HG02798 (cell line): Measurements from ENCODE around the gene TTLL11.
A peak's percentile ranks its signal among the peaks of the same experiment; 100 is the strongest.
"Not testable (repeated sequence)": the region's sequence is repeated elsewhere in the genome, so short reads cannot be mapped to it uniquely, and the experiment has no call there.

Source experiments
- ATAC-seq: cut with Tn5 transposase; IDR thresholded peaks from one replicate; pipeline ENCODE4 v1.9.1; 2021; ENCODE audit warnings: mild to moderate bottlenecking; ENCODE audit not compliant: unreplicated experiment, poor library complexity

Gene TTLL11

DNA sequence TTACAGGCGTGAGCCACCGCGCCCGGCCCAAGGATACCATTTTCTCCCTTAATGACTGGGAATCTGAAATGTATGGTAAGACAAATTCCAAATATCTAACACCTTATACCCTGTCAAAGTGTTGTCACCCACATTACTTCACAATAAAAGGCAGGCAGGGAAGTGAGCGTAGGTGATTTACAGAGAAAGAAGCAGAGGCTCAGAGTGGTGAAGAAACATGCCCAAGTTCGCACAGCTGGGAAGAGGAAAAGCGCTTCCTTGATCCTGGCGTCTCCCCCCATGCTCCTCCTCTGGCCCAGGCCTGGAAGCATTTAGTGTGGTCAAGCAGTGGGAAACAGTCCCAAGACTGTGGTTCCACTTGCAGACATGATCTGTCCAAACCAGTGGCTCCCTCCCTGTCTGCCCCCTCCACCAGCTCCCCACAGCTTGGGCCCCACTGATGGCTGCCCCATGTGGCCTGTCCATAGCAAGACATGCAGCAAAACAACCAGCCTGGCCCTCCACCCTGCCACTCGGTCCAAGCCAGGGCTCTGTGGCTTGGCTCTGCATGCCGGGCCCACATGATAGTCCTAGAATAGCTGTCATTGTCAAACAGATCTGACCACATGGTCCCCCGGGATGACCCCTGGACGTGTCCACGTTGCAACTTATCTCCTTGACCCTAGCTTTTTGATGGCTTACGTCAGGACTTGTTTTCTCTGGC lies 107.2 kb downstream of the TTLL11 start:
- ATAC-seq = no peak

DNA sequence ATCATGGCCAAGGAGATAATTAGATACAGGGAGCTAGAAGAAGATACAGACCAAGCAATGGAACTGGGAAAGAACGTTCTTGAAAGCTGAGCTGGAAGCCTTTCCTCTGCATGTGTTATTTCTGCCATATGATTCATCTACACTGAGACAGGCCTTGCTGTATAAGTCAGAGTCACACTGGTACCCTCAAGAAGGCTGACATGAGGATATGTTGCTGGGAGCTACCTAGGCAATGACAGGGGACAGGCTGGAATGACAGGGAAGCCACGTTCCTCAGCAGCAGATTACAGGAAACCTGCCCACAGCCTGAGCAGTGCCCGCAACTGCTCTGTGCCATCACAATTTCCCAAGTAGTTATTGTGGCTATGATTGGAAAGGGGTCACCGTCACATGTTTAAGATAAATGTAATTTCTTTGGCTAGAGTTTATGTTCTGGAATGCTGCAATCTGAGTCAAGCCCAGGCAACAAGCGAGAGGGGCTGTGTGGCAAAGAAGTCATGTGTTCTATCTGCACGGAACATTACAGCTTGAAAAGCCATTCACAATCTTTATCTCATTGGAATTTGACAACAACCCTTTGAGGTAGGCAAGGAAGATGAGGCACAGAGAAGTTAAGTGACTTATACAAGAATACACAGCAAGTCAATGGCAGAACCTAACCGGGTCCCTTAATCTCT lies 108.2 kb downstream of the TTLL11 start:
- no peak for ATAC-seq

DNA sequence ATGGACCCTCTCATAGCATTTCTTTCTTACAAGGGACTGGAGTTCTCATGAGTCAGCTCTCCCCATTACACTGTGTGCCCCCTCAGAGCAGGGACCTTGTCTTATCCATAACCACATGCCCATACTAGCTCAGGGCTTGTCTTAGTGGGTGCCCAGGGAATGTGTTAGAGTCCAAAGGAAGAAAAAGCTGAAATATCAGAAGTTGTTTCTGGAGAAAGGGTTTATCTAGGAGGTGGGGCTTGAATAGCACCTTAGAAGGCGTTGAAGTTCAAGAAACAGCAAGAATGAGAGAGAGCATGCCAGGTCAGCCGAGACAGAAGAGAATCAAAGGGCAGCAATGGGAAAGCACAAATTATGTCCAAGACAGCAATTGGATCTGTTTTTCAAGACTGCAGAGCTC lies 109.4 kb downstream of the TTLL11 start:
- ATAC-seq = no peak

DNA sequence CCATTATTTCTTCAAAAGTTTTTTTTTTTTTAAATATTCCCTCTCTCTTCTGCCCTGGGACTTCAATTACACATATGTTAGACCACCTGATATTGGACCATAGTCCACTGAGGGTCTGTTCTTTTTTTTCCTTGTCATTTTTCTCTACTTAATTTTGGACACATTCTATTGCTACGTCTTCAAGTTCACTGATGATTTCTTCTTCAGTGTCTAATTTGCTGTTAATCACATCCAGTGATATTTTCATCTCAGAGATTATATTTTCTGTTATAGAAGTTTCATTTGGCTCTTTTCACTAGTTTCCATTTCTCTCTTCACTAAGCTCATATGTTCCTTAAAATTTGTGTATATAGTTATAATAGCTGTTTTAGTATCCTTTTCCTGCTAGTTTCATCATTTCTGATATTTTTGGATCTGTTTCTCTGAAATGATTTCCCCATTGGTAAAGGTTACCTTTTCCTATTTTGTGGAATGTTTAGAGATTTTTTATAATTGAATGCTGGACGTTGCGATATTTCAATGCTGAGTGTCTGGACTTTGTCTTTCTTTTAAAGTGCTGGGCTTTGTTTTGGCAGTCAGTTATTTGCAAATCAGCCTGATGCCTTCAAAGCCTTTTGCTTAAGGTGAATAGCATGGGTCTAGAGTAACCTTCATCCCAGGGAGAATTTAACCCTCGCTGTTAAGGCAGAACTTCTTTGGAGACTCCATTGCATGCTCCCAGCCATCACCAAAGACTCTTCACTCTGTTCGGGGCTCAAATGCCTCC lies 111.8 kb downstream of the TTLL11 start:
- ATAC-seq = no peak

DNA sequence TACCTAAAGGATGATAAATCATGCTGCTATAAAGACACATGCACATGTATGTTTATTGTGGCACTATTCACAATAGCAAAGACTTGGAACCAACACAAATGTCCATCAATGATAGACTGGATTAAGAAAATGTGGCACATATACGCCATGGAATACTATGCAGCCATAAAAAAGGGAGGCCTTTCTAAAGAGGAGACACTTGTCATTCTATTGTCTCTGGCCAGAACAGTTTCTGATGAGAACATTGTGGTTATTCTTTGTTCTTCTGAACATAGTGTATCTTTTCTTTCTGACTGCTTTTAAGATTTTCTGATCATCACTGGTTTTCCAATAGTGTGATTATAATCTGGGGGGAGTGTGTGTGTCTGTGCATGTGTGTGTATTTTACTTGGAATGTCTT lies 112.4 kb downstream of the TTLL11 start:
- not testable (repeated sequence) for ATAC-seq

DNA sequence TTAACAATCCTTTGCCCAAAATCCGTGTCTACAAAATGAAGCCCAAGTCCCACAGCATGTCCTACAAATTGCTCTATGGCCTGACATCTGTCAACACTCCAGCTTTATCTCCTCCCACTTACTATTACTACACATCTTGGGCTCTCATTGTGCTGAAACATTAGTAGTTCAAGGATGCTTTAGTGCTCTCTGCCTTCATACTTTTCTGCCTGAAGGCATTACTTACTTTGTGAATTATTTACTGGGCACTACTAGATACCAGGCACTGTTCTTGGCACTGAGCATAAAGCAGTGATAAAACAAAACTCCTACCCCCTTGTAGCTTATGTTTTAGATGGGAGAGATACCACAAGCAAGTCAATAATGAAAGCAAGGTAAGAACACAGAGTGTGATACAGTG lies 113.4 kb downstream of the TTLL11 start:
- ATAC-seq = no peak

DNA sequence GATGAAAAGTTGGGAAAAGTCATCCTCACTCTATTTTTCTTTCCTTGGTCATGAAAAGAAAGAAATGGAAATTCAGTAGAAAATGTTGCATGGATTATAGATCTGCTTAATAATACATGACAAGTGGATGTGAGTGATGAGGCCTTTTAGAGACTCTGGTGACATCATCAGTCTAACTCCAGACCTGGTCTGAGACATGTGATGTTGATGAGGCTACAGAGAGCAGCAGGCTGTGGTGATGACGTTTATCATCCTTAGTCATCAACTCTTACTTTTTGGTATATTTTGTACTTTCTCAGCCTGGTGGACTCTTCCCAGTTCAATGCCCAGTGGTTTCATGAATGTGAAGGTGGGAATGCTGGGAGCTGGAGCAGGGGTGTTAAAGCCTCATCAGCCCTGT lies 116.4 kb downstream of the TTLL11 start:
- ATAC-seq = no peak

DNA sequence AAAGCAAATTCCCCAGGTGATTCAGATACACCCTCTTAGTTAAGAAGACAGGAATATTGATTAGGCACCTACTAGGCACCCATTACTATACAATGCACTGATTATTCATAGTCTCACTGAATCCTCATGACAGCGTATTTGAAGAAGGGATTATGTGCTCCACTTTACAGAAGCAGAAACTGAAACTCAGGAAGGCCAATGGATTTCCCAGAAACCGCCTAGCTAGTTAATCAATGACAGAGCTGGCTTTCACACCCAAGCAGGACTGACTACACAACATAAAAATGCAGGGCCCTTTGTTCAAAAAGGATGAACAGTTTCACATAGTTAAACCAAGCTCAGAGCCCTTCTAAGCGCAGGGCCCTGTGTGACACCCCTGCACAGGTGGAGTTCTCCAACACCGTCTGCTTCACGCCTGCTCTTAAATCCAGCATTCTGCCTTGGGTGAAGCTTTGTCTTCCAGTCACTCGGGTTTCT lies 117.3 kb downstream of the TTLL11 start:
- ATAC-seq = no peak

DNA sequence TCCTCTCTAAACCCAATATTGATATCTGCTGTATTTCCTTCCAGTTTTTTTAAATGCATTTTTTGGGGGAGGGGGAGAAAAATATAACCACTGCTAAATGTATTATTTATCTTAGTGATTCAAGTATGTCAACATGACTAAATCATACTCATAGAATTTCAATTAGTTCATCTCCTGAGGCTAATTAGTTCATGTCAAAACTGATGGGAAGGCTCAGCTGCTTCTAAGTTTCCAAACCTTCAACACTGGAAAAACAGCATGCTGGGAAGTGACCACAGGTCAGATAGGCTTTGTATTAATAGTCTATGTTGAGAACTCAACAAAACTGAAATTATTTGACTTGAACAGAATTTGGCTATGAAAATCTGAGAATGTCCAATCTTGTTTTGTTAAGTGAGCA lies 118.7 kb downstream of the TTLL11 start:
- ATAC-seq = no peak

DNA sequence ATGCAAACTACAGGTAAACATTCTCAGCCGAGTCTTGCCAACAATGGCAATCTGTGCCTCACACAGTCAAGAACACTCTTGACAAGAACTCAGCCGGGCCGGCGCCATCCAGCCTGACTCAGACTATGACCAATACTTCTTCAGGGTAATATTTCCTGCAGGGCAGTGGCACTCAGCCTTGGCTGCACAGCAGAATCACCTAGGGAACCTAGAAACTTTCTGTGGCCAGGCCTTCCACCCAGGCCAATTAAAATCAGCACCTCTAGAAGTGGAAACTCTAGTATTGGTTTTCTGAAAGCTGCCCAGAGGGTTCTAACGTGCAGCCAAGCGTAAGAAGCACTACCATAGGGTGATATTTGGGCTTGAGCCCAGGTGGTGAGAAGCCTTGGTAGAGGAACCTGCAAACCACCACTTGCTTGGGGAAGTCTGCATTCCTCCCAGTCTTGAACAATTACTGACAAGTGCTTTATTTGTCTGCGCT lies 120.6 kb downstream of the TTLL11 start:
- ATAC-seq = peak; percentile 80

DNA sequence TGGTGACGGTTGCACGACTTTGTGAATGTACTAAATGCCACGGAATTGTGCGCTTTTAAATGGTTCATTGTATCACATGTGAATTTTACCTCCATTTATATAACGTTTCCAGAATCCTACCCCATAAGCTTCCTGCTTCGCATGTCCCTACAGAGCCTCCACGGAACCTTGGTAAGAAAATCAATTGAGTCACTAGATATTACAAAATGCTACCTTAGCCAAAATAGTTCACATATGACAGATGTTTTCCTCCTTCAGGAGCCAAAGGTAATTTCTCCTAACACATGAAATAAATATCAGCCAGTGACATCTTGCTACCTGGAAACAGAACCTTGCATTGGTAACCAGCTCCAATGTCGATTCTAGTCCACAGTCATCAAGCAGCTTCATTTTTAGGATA lies 125.1 kb downstream of the TTLL11 start:
- no peak for ATAC-seq

DNA sequence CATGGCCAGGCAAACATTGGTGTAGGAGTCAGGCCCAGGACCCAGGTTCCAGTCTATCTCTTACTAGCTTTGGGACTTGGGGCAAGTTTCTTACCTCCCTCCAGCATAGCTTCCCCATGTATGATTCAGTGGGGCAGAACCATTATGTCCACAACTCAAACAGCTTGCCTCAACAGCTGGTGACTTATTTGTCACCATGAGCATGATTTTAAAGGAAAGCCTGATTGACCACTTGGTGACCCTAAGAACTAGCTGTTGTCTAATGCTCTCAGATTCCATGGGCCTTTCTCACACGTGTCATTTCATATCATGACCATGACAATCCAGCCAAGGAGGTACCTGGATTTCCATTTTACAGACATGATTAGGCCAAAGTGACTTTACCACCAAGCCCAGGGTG lies 126.4 kb downstream of the TTLL11 start:
- no peak for ATAC-seq

DNA sequence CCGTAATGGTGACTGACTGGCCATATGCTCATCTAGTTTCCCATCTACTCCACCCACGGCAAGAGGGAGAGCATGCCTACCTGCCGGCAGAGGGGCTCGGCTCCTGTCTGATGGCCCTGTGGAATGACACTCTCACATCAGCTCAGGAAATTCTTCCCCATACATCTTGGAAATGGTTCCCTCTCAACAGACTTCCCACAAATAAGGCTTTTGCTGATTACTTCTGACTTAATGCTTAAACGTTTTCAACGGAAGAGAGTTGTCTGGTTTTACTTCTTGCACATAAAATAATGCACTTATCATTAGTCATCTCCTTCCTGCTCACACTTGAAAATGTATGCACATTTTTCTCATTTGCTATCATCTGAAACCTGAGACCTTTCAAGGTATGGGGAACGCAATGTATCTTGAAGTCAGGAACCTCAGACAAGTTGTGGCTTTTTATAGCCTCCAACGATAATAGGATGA lies 129.5 kb downstream of the TTLL11 start:
- no peak for ATAC-seq

DNA sequence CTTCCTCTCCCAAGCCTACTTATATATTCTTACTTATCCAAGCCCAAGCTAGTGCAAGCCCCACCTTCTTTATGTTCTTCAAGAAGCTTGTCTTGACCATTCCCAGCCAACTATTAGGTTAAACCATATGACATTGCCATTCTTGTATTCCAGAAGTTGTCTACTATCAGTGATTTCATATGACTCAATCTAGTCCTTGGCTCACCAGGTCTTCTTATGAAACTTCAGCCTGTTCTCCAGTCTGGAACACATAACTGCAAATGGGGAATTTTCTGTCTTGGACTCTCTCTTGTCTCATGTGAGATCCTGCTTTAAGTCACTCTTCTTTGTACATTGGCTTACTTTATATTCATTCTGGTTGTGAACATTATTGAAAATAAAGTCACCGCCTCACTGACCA lies 130.7 kb downstream of the TTLL11 start:
- no peak for ATAC-seq

DNA sequence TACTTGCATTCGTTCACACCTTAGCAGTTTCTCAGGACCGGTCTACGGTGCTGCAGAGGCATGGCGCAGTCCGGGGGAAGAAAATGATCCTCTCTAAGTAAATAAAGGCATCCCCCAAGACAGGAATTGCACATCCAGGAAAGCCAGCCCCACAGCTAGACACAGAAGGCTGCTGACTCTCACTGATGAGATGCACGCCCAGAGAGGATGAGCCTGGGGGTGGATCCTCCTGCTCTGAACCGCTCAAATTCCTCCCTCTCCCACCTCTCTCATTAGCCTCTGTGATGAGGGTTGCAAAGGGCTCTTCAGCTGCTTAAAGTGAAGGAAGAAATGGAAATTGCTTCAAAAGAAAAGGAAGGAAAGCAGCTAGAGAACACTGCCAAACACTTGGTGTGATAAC lies 132.4 kb downstream of the TTLL11 start:
- no peak for ATAC-seq

DNA sequence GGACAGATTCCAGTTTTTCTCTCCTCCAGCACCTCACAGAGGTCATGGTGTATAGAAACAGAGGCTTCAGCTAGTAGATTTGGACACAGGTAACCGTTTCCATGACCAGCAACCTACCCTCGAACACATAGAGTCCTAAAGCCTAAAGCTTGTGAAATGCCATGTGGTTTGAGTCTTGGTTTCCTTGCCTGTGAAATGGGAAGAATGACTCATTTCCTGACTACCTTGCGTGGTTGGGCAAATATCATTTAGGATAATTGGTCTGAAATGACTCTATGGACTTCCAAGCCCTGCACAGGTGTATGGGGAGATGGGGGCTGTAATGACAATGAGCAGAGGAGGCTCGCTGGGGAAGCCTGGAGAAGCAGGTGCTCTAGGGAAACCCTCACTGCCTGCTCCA lies 134.6 kb downstream of the TTLL11 start:
- ATAC-seq = no peak

DNA sequence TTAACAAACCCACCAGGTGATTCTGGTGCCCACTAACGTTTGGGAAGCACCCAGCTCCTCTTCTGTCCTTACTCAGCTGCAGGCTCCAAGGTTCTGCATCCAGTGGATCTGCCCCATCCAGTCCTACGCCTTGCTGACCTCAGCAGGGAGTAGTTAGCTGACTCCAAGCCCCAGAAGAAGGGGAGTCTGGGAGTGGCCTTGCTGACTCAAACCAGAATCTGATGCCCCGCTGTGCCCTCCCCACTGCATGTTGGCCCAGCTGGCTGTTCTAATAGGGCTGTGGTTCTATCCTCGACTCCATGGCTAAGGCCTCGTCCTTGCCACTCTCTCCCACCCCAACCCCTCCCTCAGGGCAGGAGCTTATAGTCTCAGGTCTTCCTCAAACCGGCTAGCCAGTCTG lies 136.3 kb downstream of the TTLL11 start:
- ATAC-seq = no peak

DNA sequence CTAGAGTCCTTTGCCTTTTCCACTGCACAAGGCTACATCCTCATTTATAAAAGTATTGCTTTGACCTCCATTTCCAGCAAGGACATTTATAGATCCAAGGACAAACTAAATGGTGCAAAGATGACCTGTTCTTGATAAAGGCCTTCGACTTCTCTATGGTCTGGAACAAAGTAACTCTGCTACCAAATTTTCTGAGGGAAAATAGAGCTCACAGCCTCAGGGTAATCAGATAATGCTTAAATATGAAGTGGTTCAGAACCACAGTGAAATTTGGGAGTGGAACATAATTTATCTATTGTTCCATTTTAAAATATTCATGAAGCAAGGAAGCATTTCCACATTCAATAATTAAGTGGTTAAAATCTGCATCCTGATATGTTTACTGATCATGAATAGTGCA lies 137.5 kb downstream of the TTLL11 start:
- no peak for ATAC-seq

DNA sequence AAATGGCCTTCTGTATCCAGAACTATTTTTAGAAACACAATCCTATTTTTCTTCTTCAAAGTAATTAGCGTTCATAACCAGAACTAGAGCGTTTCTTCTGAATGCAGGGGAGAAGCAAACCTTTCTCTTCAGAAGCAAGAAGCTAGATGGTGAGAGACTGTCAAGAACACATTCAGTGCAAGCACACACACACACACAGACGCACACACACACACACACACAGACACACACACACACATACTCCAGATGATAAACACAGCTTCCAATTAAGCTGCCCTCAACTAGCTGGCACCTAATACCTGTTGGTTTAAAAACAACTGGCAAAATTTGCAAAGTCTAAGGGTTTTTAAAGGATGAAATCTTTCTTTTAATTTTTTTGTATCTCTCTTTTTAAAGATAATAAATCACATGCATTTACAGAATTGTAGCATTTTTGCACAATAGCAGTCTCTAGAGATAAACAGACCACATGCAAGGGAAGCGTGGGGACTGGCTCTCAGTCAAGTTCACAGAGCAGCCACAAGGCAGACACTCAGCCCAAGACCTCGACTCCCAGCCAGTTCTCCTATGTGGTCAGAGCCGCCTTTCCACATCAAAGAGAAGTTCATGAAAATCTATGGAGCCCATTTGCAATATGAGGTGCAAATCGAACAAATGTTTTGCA lies 138.5 kb downstream of the TTLL11 start:
- no peak for ATAC-seq

DNA sequence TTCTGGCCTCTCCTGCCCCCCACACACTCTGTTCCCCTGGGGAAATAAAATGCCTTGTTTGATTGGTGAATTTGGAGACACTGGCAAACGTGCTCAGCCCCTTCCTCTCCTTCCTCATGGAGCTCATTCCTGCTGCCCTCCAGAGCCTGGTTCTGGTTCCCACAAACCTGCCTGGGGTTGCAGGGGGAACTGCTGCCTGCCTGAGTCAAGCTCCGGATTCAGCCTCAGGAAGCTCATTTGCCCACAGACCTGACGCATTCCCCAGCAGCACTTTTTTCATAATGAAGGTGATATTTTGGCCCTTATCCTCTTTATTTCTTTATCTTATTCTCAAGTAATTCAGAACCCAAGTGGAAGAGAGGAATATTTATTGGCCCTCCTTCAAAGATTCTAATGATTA lies 140.5 kb downstream of the TTLL11 start:
- ATAC-seq = no peak

DNA sequence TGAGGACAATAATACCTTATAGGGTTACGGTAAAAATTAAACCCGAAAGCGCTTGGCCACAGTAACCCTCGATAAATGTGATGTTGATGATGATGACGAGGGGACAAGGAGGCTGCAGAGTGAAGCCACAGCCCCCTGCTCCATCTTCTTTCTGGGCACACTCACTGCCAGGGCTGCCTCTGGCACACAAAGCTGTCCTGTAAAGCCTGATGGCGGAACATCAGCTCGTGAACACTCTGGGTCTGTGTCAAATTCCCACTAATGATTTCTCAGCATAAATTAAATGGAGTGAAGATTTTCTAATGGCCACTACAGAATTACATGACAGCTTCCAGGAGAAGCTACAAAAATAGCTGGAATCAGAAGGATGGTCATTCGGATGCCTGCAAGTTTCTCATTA lies 142.2 kb downstream of the TTLL11 start:
- ATAC-seq = no peak
